Bronchial epithelial cell (primary cell): ENCODE results near the gene DIPK2B. TPM values are rescaled to one million over a fixed set of nuclear protein-coding genes. Genes with fewer than 3 reads are reported as not detected.

Experiments
- DNase-seq: peaks from one replicate; pipeline ENCODE4 v3.0.0-alpha.2; 2010; ENCODE audit warnings: low read depth
- FAIRE-seq: peaks from 2 replicates; lab custom pipeline; 2011; peaks lifted over from hg19 to GRCh38; lab: Jason Lieb, UNC
- H3K27me3 ChIP-seq: 2 replicates; pipeline ENCODE4 v1.5.1; 2011; ENCODE audit warnings: low read length; ENCODE audit not compliant: control insufficient read depth, insufficient read depth
- H3K36me3 ChIP-seq: 2 replicates; pipeline ENCODE4 v1.5.1; 2011; ENCODE audit warnings: low read length; ENCODE audit not compliant: control insufficient read depth, insufficient read depth
- H3K4me3 ChIP-seq: 2 replicates; pipeline ENCODE4 v1.5.1; 2011; ENCODE audit warnings: mild to moderate bottlenecking, low read depth, low read length, control low read depth
- CTCF ChIP-seq: IDR thresholded peaks from 2 replicates; pipeline ENCODE4 v1.5.1; 2011; ENCODE audit warnings: mild to moderate bottlenecking, moderate library complexity, low read length, control low read depth, inconsistent platforms; ENCODE audit not compliant: insufficient read depth, severe bottlenecking
- total RNA-seq: library from RNA; depleted of rRNA; stranded (reverse); fragments of >200 nt; gene quantifications from 2 replicates; pipeline ENCODE4 v1.2.1, GENCODE V29; 2014

The DIPK2B gene
- total RNA-seq, 1 donor from 2014 or later: not detected

DNA sequence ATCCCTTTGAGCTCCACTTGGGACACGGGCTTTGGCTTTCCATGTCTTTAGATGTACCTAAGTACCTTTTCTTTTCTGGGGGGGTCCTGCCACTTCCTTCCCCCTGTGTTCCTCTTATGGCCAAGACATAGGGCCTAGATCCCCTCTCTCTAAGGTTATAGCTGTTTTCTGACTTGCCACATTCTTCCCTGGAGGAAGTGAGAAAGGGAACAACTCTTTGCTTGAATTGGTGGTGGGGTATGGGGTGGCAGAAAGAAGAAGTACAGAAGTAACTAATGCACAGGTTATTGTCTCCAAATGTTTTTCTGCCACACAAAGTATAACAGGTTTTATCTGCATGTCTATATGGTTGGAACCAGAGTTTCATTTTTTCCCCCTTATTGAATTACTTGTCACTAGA lies 29.7 kb upstream of the DIPK2B start:
- no peaks in the 10 kb centered on the region for H3K36me3 ChIP-seq
- FAIRE-seq: no peak
- DNase-seq: no peak
- no peak overlapping the region for H3K4me3 ChIP-seq
- H3K27me3 ChIP-seq: no peaks in the 10 kb centered on the region
- TF ChIP-seq CTCF: no peak

GRCh38 chrX:45229348-45229747 lies 28.7 kb upstream of the DIPK2B start:
- H3K27me3 ChIP-seq: no peaks in the 10 kb centered on the region
- DNase-seq (no peak), FAIRE-seq (no peak)
- H3K36me3 ChIP-seq: no peaks in the 10 kb centered on the region
- no peak for TF ChIP-seq CTCF
- H3K4me3 ChIP-seq: no peak overlapping the region

- no peak for FAIRE-seq
- no peak for TF ChIP-seq CTCF
These were observed 27.4 kb upstream of the DIPK2B start for GRCh38 chrX:45228126-45228525.

GRCh38 chrX:45208121-45208856 lies 7.6 kb upstream of the DIPK2B start:
- no peaks in the 10 kb centered on the region for H3K27me3 ChIP-seq
- no peak overlapping the region for H3K4me3 ChIP-seq
- no peak for FAIRE-seq
- no peaks in the 10 kb centered on the region for H3K36me3 ChIP-seq
- no peak for DNase-seq
- no peak for TF ChIP-seq CTCF

More at GRCh38 chrX:45228126-45228525, 27.4 kb upstream of the DIPK2B start:
- Histone ChIP-seq H3K4me3 (no peak overlapping the region), H3K27me3 (no peaks in the 10 kb centered on the region), H3K36me3 (no peaks in the 10 kb centered on the region)
- no peak for DNase-seq

- DNase-seq (no peak), FAIRE-seq (no peak)
- H3K27me3 ChIP-seq: no peaks in the 10 kb centered on the region
- no peaks in the 10 kb centered on the region for H3K36me3 ChIP-seq
- no peak for TF ChIP-seq CTCF
- no peak overlapping the region for H3K4me3 ChIP-seq
These were observed 1.5 kb upstream of the DIPK2B start for GRCh38 chrX:45202171-45202570.

DNA sequence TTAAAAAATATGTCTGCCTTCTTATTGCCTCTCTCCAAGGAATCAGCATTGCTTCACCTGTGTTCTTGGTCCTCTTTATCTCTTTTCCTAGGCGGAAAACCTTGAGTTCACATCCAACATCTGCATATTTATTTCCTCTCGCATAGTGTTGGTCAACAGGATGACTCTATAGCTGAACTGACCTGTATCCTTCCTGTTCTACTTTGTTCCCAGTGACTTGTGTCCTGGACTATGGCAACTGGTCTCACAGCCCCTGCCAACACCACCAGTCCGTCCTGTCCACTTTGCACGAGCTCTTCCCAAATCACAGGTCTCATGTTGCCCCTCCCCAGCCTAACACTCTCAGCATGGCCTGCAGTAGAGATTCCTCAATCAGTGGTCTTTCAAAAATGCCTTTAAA lies 2.0 kb downstream of the DIPK2B start:
- no peak for DNase-seq

More for the DNA sequence above, 2.0 kb downstream of the DIPK2B start:
- no peaks in the 10 kb centered on the region for H3K27me3 ChIP-seq
- no peak for TF ChIP-seq CTCF
- H3K36me3 ChIP-seq: no peaks in the 10 kb centered on the region
- FAIRE-seq: no peak
- no peak overlapping the region for H3K4me3 ChIP-seq
